ENCODE measurements around the gene FKBP11. TPM values are rescaled to one million over a fixed set of nuclear protein-coding genes. Genes with fewer than 3 reads are reported as not detected.

Gene FKBP11
- total and polyA plus RNA-seq, 2 of the 13 experiments (the other 11 are each of a cell fraction or from before 2014, with no cell fraction given): 15.5 to 19.4 TPM

DNA sequence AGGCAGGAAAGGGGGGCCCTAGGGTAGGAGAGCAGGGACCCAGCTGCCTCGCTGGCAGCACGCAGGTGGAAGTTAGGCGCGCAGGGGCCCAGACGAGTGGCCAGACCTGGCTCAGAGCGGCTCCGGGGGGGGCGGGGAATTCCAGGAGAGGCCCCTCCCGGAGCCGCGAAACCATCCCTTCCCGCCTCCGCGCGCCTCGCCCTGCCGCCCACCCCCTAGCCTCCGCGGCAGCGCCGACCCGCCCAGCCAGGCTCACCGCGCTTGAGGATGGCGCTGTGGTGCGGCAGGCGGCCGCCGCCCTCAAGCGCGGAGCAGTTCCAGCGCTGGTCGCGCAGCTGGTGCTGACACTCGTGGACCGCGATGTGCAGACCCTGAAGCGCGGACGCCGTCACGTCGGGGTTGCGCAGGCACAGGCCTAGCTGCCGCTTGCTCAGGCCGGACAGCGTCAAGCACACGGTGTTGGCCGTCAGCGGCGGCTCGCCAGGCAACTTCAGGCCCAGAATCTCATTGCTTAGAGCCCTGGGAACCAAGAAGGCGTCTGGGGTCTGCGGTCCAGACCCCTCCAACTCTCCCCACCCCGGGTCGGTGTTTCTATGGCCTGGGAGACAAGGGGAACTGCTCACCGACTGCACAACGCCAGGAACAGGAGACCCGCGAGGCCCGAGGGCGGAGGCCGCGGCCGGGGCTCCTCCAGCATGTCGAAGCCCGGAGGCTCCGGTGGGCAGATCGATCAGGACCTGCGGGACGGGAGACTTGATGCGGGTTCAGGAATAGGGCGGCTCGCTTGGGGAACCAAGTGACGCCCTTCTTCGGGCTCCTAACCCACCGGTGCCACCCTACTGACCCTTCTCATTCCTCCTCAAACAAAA is 44.8 kb upstream of the FKBP11 start (continued):
- TF ChIP-seq SMYD3 (CRISPR knock-in tag; IDR thresholded peaks at IDR 0.05) (no peak), SKIL (CRISPR knock-in tag; IDR thresholded peaks at IDR 0.05; ENCODE audit: borderline replicate concordance) (no peak), ETV5 (CRISPR knock-in tag; IDR thresholded peaks at IDR 0.05; ENCODE audit: borderline replicate concordance) (no peak), ZNF788 (CRISPR knock-in tag; IDR thresholded peaks at IDR 0.05; ENCODE audit: borderline replicate concordance) (peak; percentile 49; the same call in 1 of the 2 replicates), ZXDC (CRISPR knock-in tag; IDR thresholded peaks at IDR 0.05) (no peak), KMT2B (CRISPR knock-in tag; IDR thresholded peaks at IDR 0.05) (no peak), EP300 (IDR thresholded peaks at IDR 0.05; ENCODE audit: low read depth in 2 of 2, low read length in 2 of 2) (no peak), EP300 (CRISPR knock-in tag; IDR thresholded peaks at IDR 0.05; ENCODE audit: borderline replicate concordance) (no peak), ZSCAN21 (CRISPR knock-in tag; IDR thresholded peaks at IDR 0.05; ENCODE audit: borderline replicate concordance) (peak; percentile 40; the same call in 1 of the 2 replicates), RNF2 (conservative IDR thresholded peaks at IDR 0.05; ENCODE audit: low read depth) (0 out of 2 replicates have a peak, but pooled peaks have one; percentile 45), ZSCAN22 (CRISPR knock-in tag; IDR thresholded peaks at IDR 0.05) (no peak), ZNF432 (CRISPR knock-in tag; IDR thresholded peaks at IDR 0.05; ENCODE audit: borderline replicate concordance) (no peak), ZNF3 (CRISPR knock-in tag; IDR thresholded peaks at IDR 0.05) (no peak), ZNF644 (CRISPR knock-in tag; IDR thresholded peaks at IDR 0.05; ENCODE audit: low read depth) (no peak), ZMYM2 (CRISPR knock-in tag; IDR thresholded peaks at IDR 0.05) (no peak), NCOR1 (IDR thresholded peaks at IDR 0.05; ENCODE audit: borderline replicate concordance, low read length) (no peak), MIXL1 (CRISPR knock-in tag; IDR thresholded peaks at IDR 0.05) (no peak), SAP130 (CRISPR knock-in tag; IDR thresholded peaks at IDR 0.05; ENCODE audit: low read depth) (peak; percentile 16; the same call in 1 of the 2 replicates), BRCA1 (CRISPR knock-in tag; IDR thresholded peaks at IDR 0.05) (no peak), TP53 (CRISPR knock-in tag; conservative IDR thresholded peaks at IDR 0.05) (no peak)
- TF ChIP-seq, protein P1, sequence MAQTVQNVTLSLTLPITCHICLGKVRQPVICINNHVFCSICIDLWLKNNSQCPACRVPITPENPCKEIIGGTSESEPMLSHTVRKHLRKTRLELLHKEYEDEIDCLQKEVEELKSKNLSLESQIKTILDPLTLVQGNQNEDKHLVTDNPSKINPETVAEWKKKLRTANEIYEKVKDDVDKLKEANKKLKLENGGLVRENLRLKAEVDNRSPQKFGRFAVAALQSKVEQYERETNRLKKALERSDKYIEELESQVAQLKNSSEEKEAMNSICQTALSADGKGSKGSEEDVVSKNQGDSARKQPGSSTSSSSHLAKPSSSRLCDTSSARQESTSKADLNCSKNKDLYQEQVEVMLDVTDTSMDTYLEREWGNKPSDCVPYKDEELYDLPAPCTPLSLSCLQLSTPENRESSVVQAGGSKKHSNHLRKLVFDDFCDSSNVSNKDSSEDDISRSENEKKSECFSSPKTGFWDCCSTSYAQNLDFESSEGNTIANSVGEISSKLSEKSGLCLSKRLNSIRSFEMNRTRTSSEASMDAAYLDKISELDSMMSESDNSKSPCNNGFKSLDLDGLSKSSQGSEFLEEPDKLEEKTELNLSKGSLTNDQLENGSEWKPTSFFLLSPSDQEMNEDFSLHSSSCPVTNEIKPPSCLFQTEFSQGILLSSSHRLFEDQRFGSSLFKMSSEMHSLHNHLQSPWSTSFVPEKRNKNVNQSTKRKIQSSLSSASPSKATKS (CRISPR knock-in tag; IDR thresholded peaks at IDR 0.05): no peak
- TF ChIP-seq, protein P2, sequence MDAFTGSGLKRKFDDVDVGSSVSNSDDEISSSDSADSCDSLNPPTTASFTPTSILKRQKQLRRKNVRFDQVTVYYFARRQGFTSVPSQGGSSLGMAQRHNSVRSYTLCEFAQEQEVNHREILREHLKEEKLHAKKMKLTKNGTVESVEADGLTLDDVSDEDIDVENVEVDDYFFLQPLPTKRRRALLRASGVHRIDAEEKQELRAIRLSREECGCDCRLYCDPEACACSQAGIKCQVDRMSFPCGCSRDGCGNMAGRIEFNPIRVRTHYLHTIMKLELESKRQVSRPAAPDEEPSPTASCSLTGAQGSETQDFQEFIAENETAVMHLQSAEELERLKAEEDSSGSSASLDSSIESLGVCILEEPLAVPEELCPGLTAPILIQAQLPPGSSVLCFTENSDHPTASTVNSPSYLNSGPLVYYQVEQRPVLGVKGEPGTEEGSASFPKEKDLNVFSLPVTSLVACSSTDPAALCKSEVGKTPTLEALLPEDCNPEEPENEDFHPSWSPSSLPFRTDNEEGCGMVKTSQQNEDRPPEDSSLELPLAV (CRISPR knock-in tag; conservative IDR thresholded peaks at IDR 0.05; ENCODE audit: low read depth): no peak
